Thoracic aorta (tissue), 2 donors: Measurements from ENCODE around the gene SCAF11. TPM values are rescaled to one million over a fixed set of nuclear protein-coding genes. Genes with fewer than 3 reads are reported as not detected.

ENCODE experiments used
- ATAC-seq: fragments of 150-250 bp; one replicate; pipeline ENCODE4 v1.8.0; 2017; ENCODE audit warnings: low read depth; ENCODE audit not compliant: insufficient number of reproducible peaks, low FRiP score
- DNase-seq: peaks from one replicate; pipeline ENCODE4 v3.0.0-alpha.2; 2020; ENCODE audit warnings: low spot score
- H3K27ac ChIP-seq, 2 donors: fragments of 200-600 bp; sonication (generic); 1 replicate in 1 of 2; 2 replicates in 1 of 2; pipeline ENCODE4 v1.5.1; 2016; ENCODE audit warnings: mild to moderate bottlenecking in 2 of 2, moderate library complexity in 2 of 2
- H3K27me3 ChIP-seq: fragments of 200-600 bp; sonication (generic); replicated peaks from 2 replicates; pipeline ENCODE4 v1.6.0; 2016; ENCODE audit warnings: mild to moderate bottlenecking; ENCODE audit not compliant: insufficient read depth
- H3K36me3 ChIP-seq: fragments of 200-600 bp; sonication (generic); one replicate; pipeline ENCODE4 v1.5.1; 2016
- H3K4me1 ChIP-seq, 2 donors: fragments of 200-600 bp; sonication (generic); 1 replicate in 1 of 2; 2 replicates in 1 of 2; pipeline versions ENCODE4 v1.5.1 to v1.6.0; 2016; ENCODE audit warnings: low read depth in 2 of 2, mild to moderate bottlenecking in 1 of 2; ENCODE audit not compliant: control insufficient read depth in 1 of 2
- H3K4me3 ChIP-seq: fragments of 200-600 bp; sonication (generic); 2 replicates; pipeline ENCODE4 v1.5.1; 2016; ENCODE audit warnings: mild to moderate bottlenecking
- H3K9me3 ChIP-seq: fragments of 200-600 bp; sonication (generic); 2 replicates; pipeline ENCODE4 v1.5.1; 2016
- CTCF ChIP-seq: fragments of 200-600 bp; sonication (generic); IDR thresholded peaks from one replicate; pipeline ENCODE4 v1.5.1; 2019; ENCODE audit warnings: antibody characterized with exemption
- total RNA-seq, 2 donors: library from RNA; depleted of rRNA; stranded (reverse); fragments of >200 nt; gene quantifications; one replicate each; pipeline versions ENCODE4 v1.1.0 to v1.2.3, GENCODE V29; 2016

SCAF11 gene
- total RNA-seq, 2 donors from 2014 or later = 158 to 199 TPM

- no peak for ATAC-seq
Observed at GRCh38 chr12:45878630-45879255, 111.6 kb downstream of the SCAF11 start.

GRCh38 chr12:45877069-45877468 lies 113.3 kb downstream of the SCAF11 start:
- Histone ChIP-seq H3K9me3 (no peaks in the 10 kb centered on the region), H3K27ac (no peak overlapping the region), H3K4me1 (peaks cover 5 to 13% of the 10 kb centered on the region in 2 donors), H3K36me3 (peaks cover 18% of the 10 kb centered on the region), H3K27me3 (no peaks in the 10 kb centered on the region), H3K4me3 (no peak overlapping the region)
- no peak for DNase-seq
- TF ChIP-seq CTCF = no peak
- ATAC-seq = no peak

More at GRCh38 chr12:45878630-45879255, 111.6 kb downstream of the SCAF11 start:
- Histone ChIP-seq H3K27ac (peak overlapping the region in 1 of 2 donors; percentile 8), H3K4me1 (peaks cover 5 to 13% of the 10 kb centered on the region in 2 donors), H3K4me3 (no peak overlapping the region), H3K9me3 (no peaks in the 10 kb centered on the region), H3K36me3 (peaks cover 16% of the 10 kb centered on the region), H3K27me3 (no peaks in the 10 kb centered on the region)
- DNase-seq = no peak
- no peak for TF ChIP-seq CTCF

GRCh38 chr12:45872446-45872845 lies 117.9 kb downstream of the SCAF11 start:
- DNase-seq (no peak), ATAC-seq (no peak)
- TF ChIP-seq CTCF = no peak
- Histone ChIP-seq H3K4me1 (no peaks in the 10 kb centered on the region), H3K27ac (no peak overlapping the region), H3K27me3 (no peaks in the 10 kb centered on the region), H3K36me3 (peaks cover 18% of the 10 kb centered on the region), H3K4me3 (no peak overlapping the region), H3K9me3 (no peaks in the 10 kb centered on the region)
